GM12875 (cell line): ENCODE measurements around the gene SMIM1.

Experiments used
- H3K4me3 ChIP-seq: one replicate; pipeline ENCODE4 v1.5.1; 2011; ENCODE audit warnings: low read depth, low read length, control low read depth
- CTCF ChIP-seq: IDR thresholded peaks from 2 replicates; pipeline ENCODE4 v1.5.1; 2011; ENCODE audit warnings: low read depth, mild to moderate bottlenecking, control low read depth, inconsistent platforms, low read length, moderate library complexity, borderline replicate concordance; ENCODE audit not compliant: insufficient read depth

The SMIM1 gene

DNA sequence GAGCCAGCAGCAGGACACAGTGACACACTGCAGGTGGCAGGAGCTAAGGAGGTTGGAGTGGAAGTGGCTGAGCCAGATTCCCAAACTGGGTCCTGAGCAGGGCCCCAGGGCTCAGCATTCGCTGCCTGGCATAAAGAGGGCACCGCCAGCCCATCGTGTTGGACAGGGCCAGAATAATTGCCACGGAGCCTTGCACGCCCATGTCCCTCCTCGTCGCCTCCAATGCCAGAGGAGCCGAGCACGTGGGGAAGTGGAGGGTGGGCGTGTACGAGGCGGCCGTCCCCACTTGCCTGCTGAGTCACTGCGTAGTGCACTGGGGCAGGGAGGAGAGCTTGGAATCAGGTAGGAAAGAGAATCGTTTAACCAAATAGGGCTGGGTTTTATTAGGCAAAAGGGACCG is 49.9 kb downstream of the SMIM1 start:
- no peak for TF ChIP-seq CTCF
- no peak overlapping the region for H3K4me3 ChIP-seq

GRCh38 chr1:3824650-3825049 is 52.1 kb downstream of the SMIM1 start:
- no peak overlapping the region for H3K4me3 ChIP-seq
- no peak for TF ChIP-seq CTCF

DNA sequence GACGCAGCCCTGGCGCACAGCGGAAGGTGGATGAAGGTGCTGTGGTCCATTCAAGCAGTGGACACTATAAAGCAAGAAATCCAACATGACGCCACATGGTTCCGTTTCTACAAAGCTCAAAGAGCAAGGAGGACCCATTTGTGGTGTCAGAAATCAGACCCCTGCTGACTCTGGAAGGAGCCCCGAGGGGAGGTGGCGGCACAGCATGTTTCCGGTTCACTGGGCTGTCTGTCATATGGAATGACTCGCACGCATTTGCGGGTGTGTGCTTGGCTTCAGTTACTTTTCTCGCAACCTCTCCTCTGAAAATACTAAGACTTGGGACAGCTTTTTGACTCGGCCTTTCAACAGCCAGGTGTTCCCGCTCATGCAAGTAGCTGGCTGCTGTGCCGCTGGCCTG is 52.8 kb downstream of the SMIM1 start:
- no peak for TF ChIP-seq CTCF
- no peak overlapping the region for H3K4me3 ChIP-seq
